SU-DHL-6 (cell line): Measurements from ENCODE around the gene TBC1D22A.

ENCODE experiments used
- H2AFZ ChIP-seq: fragments of 200-600 bp; sonication (generic); 2 replicates; pipeline ENCODE4 v1.6.1; 2014; ENCODE audit warnings: low read depth, mild to moderate bottlenecking, moderate library complexity, mixed read lengths, antibody characterized with exemption, low read length; ENCODE audit not compliant: severe bottlenecking
- H3F3A ChIP-seq: fragments of 200-600 bp; shearing (Covaris generic); 2 replicates; pipeline ENCODE4 v1.6.0; 2016; ENCODE audit warnings: antibody characterized with exemption, mild to moderate bottlenecking; ENCODE audit not compliant: insufficient read depth
- H3K27ac ChIP-seq: fragments of 200-600 bp; sonication (generic); 2 replicates; pipeline ENCODE4 v1.5.1; 2016; ENCODE audit warnings: low read depth, mild to moderate bottlenecking, low read length, moderate library complexity, mixed read lengths
- H3K27me3 ChIP-seq: fragments of 200-600 bp; sonication (generic), shearing (Covaris generic); 2 replicates; pipeline ENCODE4 v1.6.0; 2014; ENCODE audit warnings: mild to moderate bottlenecking, low read length
- H3K36me3 ChIP-seq: fragments of 200-600 bp; sonication (generic); 2 replicates; pipeline ENCODE4 v1.6.1; 2014; ENCODE audit warnings: mild to moderate bottlenecking, low read length, mixed read lengths
- H3K4me2 ChIP-seq: fragments of 300-600, 200-600 bp; shearing (Covaris generic), sonication (generic); 2 replicates; pipeline ENCODE4 v1.6.0; 2014; ENCODE audit warnings: low read length, low read depth, mild to moderate bottlenecking; ENCODE audit not compliant: poor library complexity, severe bottlenecking
- H3K4me3 ChIP-seq: fragments of 200-600 bp; sonication (generic); 2 replicates; pipeline ENCODE4 v1.5.1; 2014; ENCODE audit warnings: antibody characterized with exemption, low read length, mild to moderate bottlenecking, mixed read lengths; ENCODE audit not compliant: insufficient read depth, poor library complexity, severe bottlenecking
- H3K79me2 ChIP-seq: fragments of 200-600 bp; sonication (generic); 2 replicates; pipeline ENCODE4 v1.6.1; 2014; ENCODE audit warnings: mild to moderate bottlenecking, low read length, moderate library complexity; ENCODE audit not compliant: insufficient read depth
- H3K9ac ChIP-seq: fragments of 200-600 bp; sonication (generic); 2 replicates; pipeline ENCODE4 v1.7.0; 2014; ENCODE audit warnings: mild to moderate bottlenecking, low read length
- H3K9me2 ChIP-seq: fragments of 200-600 bp; sonication (generic); replicated peaks from 2 replicates; pipeline ENCODE4 v1.6.1; 2014; ENCODE audit warnings: low read length; ENCODE audit not compliant: insufficient read depth
- H3K9me3 ChIP-seq: fragments of 200-600 bp; sonication (generic); 2 replicates; pipeline ENCODE4 v1.6.1; 2014; ENCODE audit warnings: low read length, mixed read lengths; ENCODE audit not compliant: insufficient read depth
- H4K20me1 ChIP-seq: fragments of 200-600 bp; sonication (generic); 2 replicates; pipeline ENCODE4 v1.6.1; 2014; ENCODE audit warnings: low read depth, mild to moderate bottlenecking, antibody characterized with exemption, low read length, moderate library complexity, mixed read lengths
- EZH2phosphoT487 ChIP-seq: fragments of 200-600 bp; sonication (generic), shearing (Covaris generic); conservative IDR thresholded peaks from 2 replicates; pipeline ENCODE4 v1.6.1; 2018; ENCODE audit warnings: mild to moderate bottlenecking, antibody characterized with exemption, low read length, moderate library complexity, mixed read lengths
- TF ChIP-seq, protein P1 (sequence below): fragments of 200-600 bp; sonication (generic); IDR thresholded peaks from one replicate; pipeline ENCODE4 v1.5.1; 2017; ENCODE audit warnings: antibody characterized with exemption, mild to moderate bottlenecking, low read length, moderate library complexity; ENCODE audit not compliant: insufficient read depth, poor library complexity, severe bottlenecking

Gene TBC1D22A

DNA sequence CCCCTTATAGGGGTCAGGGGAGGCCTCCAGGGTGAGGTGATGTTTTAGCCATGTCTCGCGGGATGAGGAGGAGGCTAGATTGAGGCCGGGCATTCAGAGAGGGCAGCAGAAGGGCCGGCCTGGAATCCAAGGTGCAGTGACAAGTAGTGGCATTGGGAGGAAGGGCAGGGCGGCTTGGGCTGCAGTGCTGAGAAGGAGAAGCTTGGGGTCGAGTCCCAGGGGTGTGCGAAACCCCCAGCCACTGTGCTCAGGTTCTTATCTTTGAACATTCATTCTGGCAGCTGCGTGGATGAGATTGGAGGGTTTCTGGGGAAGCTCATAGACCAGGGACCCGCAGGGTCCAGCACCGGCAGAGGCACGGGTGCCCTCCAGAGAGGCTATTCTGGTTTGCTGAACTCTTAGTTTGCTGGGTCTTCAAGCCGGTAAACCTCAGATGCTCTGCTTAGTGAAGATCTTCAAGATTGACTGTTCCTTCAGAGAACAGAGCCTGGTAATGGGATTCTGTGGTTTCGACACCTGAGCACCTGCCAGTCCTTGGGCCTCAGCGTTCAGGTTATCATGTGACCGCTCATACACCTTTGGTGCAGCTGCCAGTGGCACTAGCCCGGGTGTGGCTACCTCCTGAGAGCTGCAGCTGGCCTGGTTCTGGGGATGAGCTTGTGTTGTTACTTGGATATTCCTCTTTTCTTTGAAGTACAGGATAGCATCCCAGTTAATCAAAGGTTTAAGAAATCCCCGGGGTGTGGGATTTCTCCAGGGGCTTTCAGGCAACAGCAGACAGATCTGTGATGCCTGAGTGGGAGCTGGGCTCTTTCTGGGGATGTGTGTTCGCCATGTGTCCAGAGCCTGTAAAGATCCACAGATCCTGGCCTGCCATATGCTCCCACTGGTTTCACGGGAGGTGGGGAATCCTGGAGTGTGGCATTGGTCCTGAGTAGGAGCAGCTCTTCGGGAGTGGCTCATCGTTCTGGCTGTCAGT, 152.8 kb downstream of the TBC1D22A start:
- H3K27ac ChIP-seq, result no peak overlapping the region

DNA sequence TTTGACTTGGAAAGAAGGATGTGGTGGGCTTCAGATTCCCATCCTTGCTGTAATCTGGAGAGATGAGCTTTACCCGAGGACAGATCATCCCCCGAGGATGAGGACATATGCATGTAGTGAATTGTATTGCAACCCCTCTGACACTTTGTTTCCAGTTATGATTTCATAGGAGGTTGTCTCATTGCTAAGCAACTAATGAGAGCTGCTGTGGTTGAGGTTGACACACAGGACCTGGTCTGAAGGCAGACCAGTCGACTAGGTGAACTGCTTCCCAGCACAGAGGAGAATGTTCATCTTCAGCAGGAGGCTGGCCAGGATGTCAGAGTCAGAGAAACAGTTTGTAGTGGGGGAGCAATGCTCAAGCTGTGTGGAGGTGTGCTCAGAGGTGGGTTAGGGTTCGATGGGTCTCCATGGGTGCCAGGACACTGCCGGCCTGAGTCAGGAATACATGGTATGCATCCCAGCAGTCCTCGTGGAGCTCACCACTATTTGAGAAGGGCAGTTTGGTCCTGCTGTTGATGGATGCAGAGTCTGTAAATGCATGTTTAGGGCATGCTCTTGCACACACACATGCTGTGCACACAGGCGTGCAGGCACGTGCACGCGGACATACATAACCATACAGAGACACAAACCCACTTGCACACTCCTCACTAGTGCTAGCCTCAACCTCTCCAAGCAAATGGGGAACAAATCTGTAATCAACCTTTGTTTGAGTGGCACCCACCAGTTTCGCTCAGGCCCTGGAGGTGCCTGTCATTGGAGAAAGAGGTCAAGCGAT, 153.7 kb downstream of the TBC1D22A start:
- H3K36me3 ChIP-seq, result peaks cover 8% of the 10 kb centered on the region; the same call in 1 of the 2 replicates
- H3K4me2 ChIP-seq, result no peak overlapping the region

More for the DNA sequence above, 152.8 kb downstream of the TBC1D22A start:
- Histone ChIP-seq H4K20me1 (no peaks in the 10 kb centered on the region), H3K9me3 (no peaks in the 10 kb centered on the region), H3K4me2 (no peak overlapping the region), H2AFZ (no peak overlapping the region), H3K27me3 (no peaks in the 10 kb centered on the region), H3K4me3 (no peak overlapping the region), H3K9ac (no peak overlapping the region), H3K79me2 (no peaks in the 10 kb centered on the region), H3F3A (no peaks in the 10 kb centered on the region), H3K9me2 (no peaks in the 10 kb centered on the region), H3K36me3 (peaks cover 8% of the 10 kb centered on the region; the same call in 1 of the 2 replicates)
- TF ChIP-seq EZH2phosphoT487, result no peak
- TF ChIP-seq, protein P1, sequence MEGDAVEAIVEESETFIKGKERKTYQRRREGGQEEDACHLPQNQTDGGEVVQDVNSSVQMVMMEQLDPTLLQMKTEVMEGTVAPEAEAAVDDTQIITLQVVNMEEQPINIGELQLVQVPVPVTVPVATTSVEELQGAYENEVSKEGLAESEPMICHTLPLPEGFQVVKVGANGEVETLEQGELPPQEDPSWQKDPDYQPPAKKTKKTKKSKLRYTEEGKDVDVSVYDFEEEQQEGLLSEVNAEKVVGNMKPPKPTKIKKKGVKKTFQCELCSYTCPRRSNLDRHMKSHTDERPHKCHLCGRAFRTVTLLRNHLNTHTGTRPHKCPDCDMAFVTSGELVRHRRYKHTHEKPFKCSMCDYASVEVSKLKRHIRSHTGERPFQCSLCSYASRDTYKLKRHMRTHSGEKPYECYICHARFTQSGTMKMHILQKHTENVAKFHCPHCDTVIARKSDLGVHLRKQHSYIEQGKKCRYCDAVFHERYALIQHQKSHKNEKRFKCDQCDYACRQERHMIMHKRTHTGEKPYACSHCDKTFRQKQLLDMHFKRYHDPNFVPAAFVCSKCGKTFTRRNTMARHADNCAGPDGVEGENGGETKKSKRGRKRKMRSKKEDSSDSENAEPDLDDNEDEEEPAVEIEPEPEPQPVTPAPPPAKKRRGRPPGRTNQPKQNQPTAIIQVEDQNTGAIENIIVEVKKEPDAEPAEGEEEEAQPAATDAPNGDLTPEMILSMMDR, result no peak

DNA sequence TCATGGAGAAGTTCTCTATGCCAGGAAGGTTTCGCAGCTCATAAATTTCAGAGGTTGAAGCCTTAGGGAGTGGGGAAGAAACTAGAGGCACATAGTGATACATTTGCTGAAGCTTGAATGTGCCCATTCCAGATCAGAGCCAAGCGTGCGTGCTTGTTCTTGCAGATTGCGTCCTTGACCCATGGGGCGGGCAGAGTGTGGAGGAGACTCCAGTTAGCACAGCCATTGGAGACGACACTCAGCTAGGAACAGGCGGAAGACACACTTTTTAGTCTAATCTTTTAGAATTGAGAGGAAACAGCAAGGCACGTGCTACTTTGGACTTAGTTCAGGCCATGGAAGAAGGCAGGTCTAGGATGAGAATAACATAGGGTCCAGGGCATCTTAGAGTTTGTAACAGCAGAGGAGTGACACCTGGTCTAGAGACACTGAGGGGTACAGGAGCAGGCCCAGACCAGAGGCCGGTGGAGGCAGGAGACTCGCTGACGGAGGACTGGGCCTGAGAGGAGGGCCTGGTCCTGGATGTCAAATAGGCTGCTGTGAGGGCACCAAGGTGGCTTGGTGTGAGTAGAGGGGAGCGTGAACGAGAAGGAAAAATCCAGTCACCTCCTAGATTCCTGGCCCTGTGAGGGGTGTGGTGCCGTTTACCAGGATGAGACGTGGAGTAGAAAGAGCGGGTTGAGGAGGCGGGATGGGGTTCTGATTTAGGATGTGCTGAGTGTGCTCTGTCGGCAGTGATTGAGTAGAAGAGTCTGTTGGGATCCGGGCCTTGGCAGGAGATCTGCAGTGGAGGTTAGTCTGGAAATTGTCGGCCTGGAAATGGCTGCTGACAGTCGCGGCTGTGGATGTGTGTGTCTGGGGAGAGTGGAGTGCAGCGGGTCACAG, 154.7 kb downstream of the TBC1D22A start:
- Histone ChIP-seq H3K4me2 (no peak overlapping the region), H3K9me2 (no peaks in the 10 kb centered on the region), H3K27ac (no peak overlapping the region), H3K4me3 (no peak overlapping the region), H3K27me3 (no peaks in the 10 kb centered on the region), H2AFZ (no peak overlapping the region), H3F3A (no peaks in the 10 kb centered on the region), H3K79me2 (no peaks in the 10 kb centered on the region), H3K9me3 (no peaks in the 10 kb centered on the region), H4K20me1 (no peaks in the 10 kb centered on the region), H3K36me3 (peaks cover 10% of the 10 kb centered on the region), H3K9ac (no peak overlapping the region)
- no peak for TF ChIP-seq EZH2phosphoT487
- TF ChIP-seq, protein P1, result no peak

More for the DNA sequence above, 153.7 kb downstream of the TBC1D22A start:
- no peak overlapping the region for H3K4me3 ChIP-seq
- no peak overlapping the region for H3K27ac ChIP-seq
- H3K27me3 ChIP-seq, result no peaks in the 10 kb centered on the region
- no peaks in the 10 kb centered on the region for H3K9me3 ChIP-seq
- H3K9me2 ChIP-seq, result no peaks in the 10 kb centered on the region
- no peaks in the 10 kb centered on the region for H4K20me1 ChIP-seq
- no peak overlapping the region for H3K9ac ChIP-seq
- no peaks in the 10 kb centered on the region for H3K79me2 ChIP-seq
- no peaks in the 10 kb centered on the region for H3F3A ChIP-seq
- H2AFZ ChIP-seq, result no peak overlapping the region
- TF ChIP-seq, protein P1, result no peak
- no peak for TF ChIP-seq EZH2phosphoT487
